ENCODE results near the gene PEX5.
"Not testable (repeated sequence)": the region's sequence is repeated elsewhere in the genome, so short reads cannot be mapped to it uniquely, and the experiment has no call there.

PEX5 gene

DNA sequence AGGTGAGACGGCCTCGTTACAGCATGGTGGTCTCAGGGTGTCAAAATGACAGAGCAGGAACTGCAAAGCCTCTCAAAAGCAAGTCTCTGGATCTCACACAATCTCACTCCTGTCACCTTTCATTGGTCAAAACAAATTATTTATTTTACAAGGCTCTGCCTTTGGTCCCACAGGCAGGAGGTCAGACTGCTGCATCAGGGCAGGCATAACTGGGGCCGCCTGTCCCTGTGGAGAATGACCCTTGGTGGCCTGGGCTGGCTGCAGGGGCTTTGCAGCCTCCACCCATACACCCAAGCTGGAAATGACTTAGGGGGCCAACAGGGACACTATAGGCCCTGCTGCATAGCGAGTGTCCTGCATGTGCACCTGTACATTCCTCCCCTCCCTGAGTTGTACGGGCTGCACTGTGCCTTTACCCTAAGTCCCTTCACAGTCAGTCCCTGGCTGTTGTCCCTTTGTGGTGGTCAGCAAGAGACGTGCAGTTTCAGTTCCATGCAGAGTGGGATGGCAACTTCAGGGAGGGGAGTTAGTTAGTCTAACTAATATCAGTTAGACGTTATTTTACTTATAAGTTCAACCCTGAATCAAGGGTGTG, 28.1 kb downstream of the PEX5 start:
- TF ChIP-seq GATA1 (IDR thresholded peaks at IDR 0.05; ENCODE audit: low read depth, low read length) (no peak), POLR2A (IDR thresholded peaks at IDR 0.05; ENCODE audit: low read length) (no peak)
- no peak for DNase-seq

- peak; percentile 84 to 91 for DNase-seq
- TF ChIP-seq POLR2A (IDR thresholded peaks at IDR 0.05; ENCODE audit: low read length), result no peak
- TF ChIP-seq GATA1 (IDR thresholded peaks at IDR 0.05; ENCODE audit: low read depth, low read length), result no peak
These were observed 30.2 kb downstream of the PEX5 start for GRCh38 chr12:7219599-7220243.

GRCh38 chr12:7221486-7221885, 32.0 kb downstream of the PEX5 start:
- no peak for DNase-seq
- no peak for TF ChIP-seq POLR2A (IDR thresholded peaks at IDR 0.05; ENCODE audit: low read length)
- no peak for TF ChIP-seq GATA1 (IDR thresholded peaks at IDR 0.05; ENCODE audit: low read depth, low read length)

GRCh38 chr12:7229741-7230140, 40.3 kb downstream of the PEX5 start:
- no peak for DNase-seq
- TF ChIP-seq GATA1 (IDR thresholded peaks at IDR 0.05; ENCODE audit: low read depth, low read length) (no peak), POLR2A (IDR thresholded peaks at IDR 0.05; ENCODE audit: low read length) (no peak)

- TF ChIP-seq POLR2A (IDR thresholded peaks at IDR 0.05; ENCODE audit: low read length), result no peak
- no peak for TF ChIP-seq GATA1 (IDR thresholded peaks at IDR 0.05; ENCODE audit: low read depth, low read length)
- peak; percentile 81 for DNase-seq
These were observed 52.0 kb downstream of the PEX5 start for GRCh38 chr12:7241404-7242005.

DNA sequence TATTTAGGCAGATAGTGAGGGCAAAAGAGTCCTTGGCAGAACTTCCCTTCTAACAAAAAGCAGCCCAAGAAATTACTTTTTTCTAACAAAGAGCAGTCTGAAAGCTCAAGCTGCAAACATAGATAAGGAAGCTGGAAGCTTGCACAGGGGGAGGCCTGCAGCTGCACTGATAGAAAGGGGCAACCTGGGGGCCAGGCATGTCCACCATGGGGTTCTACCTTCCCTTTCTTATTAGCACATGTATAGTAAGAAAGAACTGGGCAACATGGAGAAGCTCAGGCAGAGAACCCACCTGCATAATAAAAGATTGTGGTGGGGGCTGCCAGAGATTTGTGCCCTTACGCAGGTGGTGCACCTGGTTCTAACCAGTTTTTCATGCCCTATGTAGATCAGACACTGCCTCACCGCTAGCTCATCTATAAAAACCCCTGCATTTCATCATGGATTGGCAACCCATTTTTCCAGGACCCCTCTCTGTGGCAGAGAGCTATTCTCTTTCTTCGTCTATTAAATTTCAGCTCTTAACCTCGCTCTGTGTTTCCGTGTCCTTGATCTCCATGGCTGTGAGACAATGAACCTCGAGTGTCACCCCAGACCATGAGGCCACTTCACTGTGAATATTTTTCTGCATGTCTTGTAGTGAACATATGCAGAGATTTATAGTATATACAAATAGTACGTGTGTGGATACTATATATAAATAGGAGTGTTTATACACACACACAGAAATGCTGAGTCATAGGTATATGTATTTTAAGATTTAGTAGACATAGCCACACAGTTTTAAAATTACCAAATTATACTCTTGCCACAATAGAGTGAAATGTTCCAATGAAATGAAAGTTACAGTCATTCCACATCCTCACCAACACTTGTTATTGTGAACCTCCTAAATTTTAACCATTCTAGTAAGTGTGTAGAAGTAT, 53.0 kb downstream of the PEX5 start:
- TF ChIP-seq GATA1 (IDR thresholded peaks at IDR 0.05; ENCODE audit: low read depth, low read length), result peak; percentile 15
- no peak for TF ChIP-seq POLR2A (IDR thresholded peaks at IDR 0.05; ENCODE audit: low read length)
- DNase-seq, result peak; percentile 87 to 95

GRCh38 chr12:7251328-7251996, 62.0 kb downstream of the PEX5 start:
- not testable (repeated sequence) for DNase-seq

GRCh38 chr12:7259060-7259459, 69.6 kb downstream of the PEX5 start:
- TF ChIP-seq GATA1 (IDR thresholded peaks at IDR 0.05; ENCODE audit: low read depth, low read length) (no peak), POLR2A (IDR thresholded peaks at IDR 0.05; ENCODE audit: low read length) (no peak)
- DNase-seq, result no peak

All from erythroblast (primary cell).